Loucy (cell line): ENCODE measurements around the gene IGFLR1.
A peak's percentile ranks its signal among the peaks of the same experiment; 100 is the strongest.

Experiments
- H2AFZ ChIP-seq: fragments of 200-600 bp; sonication (generic); 2 replicates; pipeline ENCODE4 v1.6.0; 2016; ENCODE audit warnings: antibody characterized with exemption, mild to moderate bottlenecking, low read length, moderate library complexity
- H3F3A ChIP-seq: fragments of 200-600 bp; 2 replicates; pipeline ENCODE4 v1.6.0; 2016; ENCODE audit warnings: antibody characterized with exemption, low read depth, mild to moderate bottlenecking
- H3K27me3 ChIP-seq: fragments of 200-600 bp; sonication (generic); 2 replicates; pipeline ENCODE4 v1.6.1; 2014; ENCODE audit warnings: low read length, mild to moderate bottlenecking; ENCODE audit not compliant: insufficient read depth, poor library complexity, severe bottlenecking
- H3K36me3 ChIP-seq: fragments of 200-600 bp; sonication (generic); 2 replicates; pipeline ENCODE4 v1.6.1; 2016; ENCODE audit warnings: low read length; ENCODE audit not compliant: insufficient read depth
- H3K4me1 ChIP-seq: fragments of 200-600 bp; sonication (generic); 2 replicates; pipeline ENCODE4 v1.5.1; 2014; ENCODE audit warnings: low read length, mild to moderate bottlenecking; ENCODE audit not compliant: insufficient read depth, poor library complexity, severe bottlenecking
- H3K4me2 ChIP-seq: fragments of 200-600 bp; sonication (generic); 2 replicates; pipeline ENCODE4 v1.6.0; 2014; ENCODE audit warnings: antibody characterized with exemption, low read length, low read depth, mild to moderate bottlenecking; ENCODE audit not compliant: poor library complexity, severe bottlenecking
- H3K4me3 ChIP-seq: fragments of 200-600 bp; sonication (generic); 2 replicates; pipeline ENCODE4 v1.5.1; 2014; ENCODE audit warnings: low read length, mild to moderate bottlenecking, mixed read lengths; ENCODE audit not compliant: poor library complexity, severe bottlenecking
- H3K79me2 ChIP-seq: fragments of 200-600 bp; sonication (generic); 2 replicates; pipeline ENCODE4 v1.6.1; 2014; ENCODE audit warnings: low read length; ENCODE audit not compliant: insufficient read depth
- H3K9ac ChIP-seq: fragments of 200-600 bp; sonication (generic); 2 replicates; pipeline ENCODE4 v1.6.0; 2014; ENCODE audit warnings: mild to moderate bottlenecking, low read depth, low read length, moderate library complexity; ENCODE audit not compliant: poor library complexity, severe bottlenecking
- H3K9me2 ChIP-seq: fragments of 200-600 bp; sonication (generic); replicated peaks from 2 replicates; pipeline ENCODE4 v1.6.1; 2016; ENCODE audit warnings: low read depth, low read length, mixed read lengths
- H3K9me3 ChIP-seq: fragments of 200-600 bp; sonication (generic); 2 replicates; pipeline ENCODE4 v1.6.1; 2014; ENCODE audit warnings: mild to moderate bottlenecking, antibody characterized with exemption, low read length, low read depth; ENCODE audit not compliant: insufficient read depth
- H4K20me1 ChIP-seq: fragments of 200-600 bp; sonication (generic); 2 replicates; pipeline ENCODE4 v1.6.0; 2014; ENCODE audit warnings: antibody characterized with exemption, low read length, mild to moderate bottlenecking; ENCODE audit not compliant: insufficient read depth, poor library complexity, severe bottlenecking
- CTCF ChIP-seq: fragments of 200-600 bp; sonication (generic); conservative IDR thresholded peaks from 2 replicates; pipeline ENCODE4 v1.5.1; 2014; ENCODE audit warnings: mild to moderate bottlenecking, antibody characterized with exemption, low read length
- EZH2phosphoT487 ChIP-seq: fragments of 200-600 bp; IDR thresholded peaks from 2 replicates; pipeline ENCODE4 v1.6.1; 2018; ENCODE audit warnings: antibody characterized with exemption, mild to moderate bottlenecking, moderate library complexity, borderline replicate concordance

The IGFLR1 gene

GRCh38 chr19:35743640-35744429 lies 1.6 kb upstream of the IGFLR1 start:
- no peak overlapping the region for H2AFZ ChIP-seq
- peaks cover 2% of the 10 kb centered on the region; the same call in 1 of the 2 replicates for H3K36me3 ChIP-seq
- peak overlapping the region; percentile 72 for H3K4me2 ChIP-seq
- H4K20me1 ChIP-seq = no peaks in the 10 kb centered on the region
- peak overlapping the region; percentile 85 for H3K4me3 ChIP-seq
- TF ChIP-seq EZH2phosphoT487 = no peak
- no peak overlapping the region for H3K9ac ChIP-seq
- peaks cover 21% of the 10 kb centered on the region for H3K4me1 ChIP-seq
- peaks cover 12% of the 10 kb centered on the region for H3K79me2 ChIP-seq
- H3F3A ChIP-seq = no peaks in the 10 kb centered on the region
- H3K9me3 ChIP-seq = no peaks in the 10 kb centered on the region
- H3K27me3 ChIP-seq = no peaks in the 10 kb centered on the region
- no peaks in the 10 kb centered on the region for H3K9me2 ChIP-seq

- Histone ChIP-seq H3K9me2 (no peaks in the 10 kb centered on the region), H4K20me1 (no peaks in the 10 kb centered on the region), H3K9me3 (no peaks in the 10 kb centered on the region), H3K27me3 (no peaks in the 10 kb centered on the region), H3K79me2 (peaks cover 5% of the 10 kb centered on the region), H3F3A (no peaks in the 10 kb centered on the region), H3K9ac (peak overlapping the region; percentile 55), H3K4me1 (peaks cover 13% of the 10 kb centered on the region), H2AFZ (peak overlapping the region; percentile 96), H3K4me3 (peak overlapping the region; percentile 79), H3K36me3 (peaks cover 23% of the 10 kb centered on the region; the same call in 1 of the 2 replicates), H3K4me2 (peak overlapping the region; percentile 74)
- TF ChIP-seq EZH2phosphoT487 = no peak
- 0 out of 2 replicates have a peak, but pooled peaks have one; percentile 27 for TF ChIP-seq CTCF
These were observed 1.1 kb downstream of the IGFLR1 start for GRCh38 chr19:35741203-35741515.

- Histone ChIP-seq H3K9me2 (no peaks in the 10 kb centered on the region), H3K79me2 (no peaks in the 10 kb centered on the region; the same call in 1 of the 2 replicates), H3K4me2 (peak overlapping the region; percentile 74), H3K4me1 (peaks cover 7% of the 10 kb centered on the region), H3K27me3 (no peaks in the 10 kb centered on the region), H3K36me3 (peaks cover 23% of the 10 kb centered on the region; the same call in 1 of the 2 replicates), H3K4me3 (peak overlapping the region; percentile 79), H3K9me3 (no peaks in the 10 kb centered on the region), H3K9ac (peak overlapping the region; percentile 55), H2AFZ (peak overlapping the region; percentile 96), H3F3A (no peaks in the 10 kb centered on the region), H4K20me1 (no peaks in the 10 kb centered on the region)
- TF ChIP-seq CTCF (peak; percentile 52), EZH2phosphoT487 (no peak)
These were observed 1.6 kb downstream of the IGFLR1 start for GRCh38 chr19:35740423-35741202.
